HuH-7.5 (cell line): ENCODE data around the gene TDRD3.
"Not testable (repeated sequence)": the region's sequence is repeated elsewhere in the genome, so short reads cannot be mapped to it uniquely, and the experiment has no call there.

Source experiments
- DNase-seq: peaks from one replicate; pipeline ENCODE4 v3.0.0; 2011; ENCODE audit warnings: low spot score

Gene TDRD3

DNA sequence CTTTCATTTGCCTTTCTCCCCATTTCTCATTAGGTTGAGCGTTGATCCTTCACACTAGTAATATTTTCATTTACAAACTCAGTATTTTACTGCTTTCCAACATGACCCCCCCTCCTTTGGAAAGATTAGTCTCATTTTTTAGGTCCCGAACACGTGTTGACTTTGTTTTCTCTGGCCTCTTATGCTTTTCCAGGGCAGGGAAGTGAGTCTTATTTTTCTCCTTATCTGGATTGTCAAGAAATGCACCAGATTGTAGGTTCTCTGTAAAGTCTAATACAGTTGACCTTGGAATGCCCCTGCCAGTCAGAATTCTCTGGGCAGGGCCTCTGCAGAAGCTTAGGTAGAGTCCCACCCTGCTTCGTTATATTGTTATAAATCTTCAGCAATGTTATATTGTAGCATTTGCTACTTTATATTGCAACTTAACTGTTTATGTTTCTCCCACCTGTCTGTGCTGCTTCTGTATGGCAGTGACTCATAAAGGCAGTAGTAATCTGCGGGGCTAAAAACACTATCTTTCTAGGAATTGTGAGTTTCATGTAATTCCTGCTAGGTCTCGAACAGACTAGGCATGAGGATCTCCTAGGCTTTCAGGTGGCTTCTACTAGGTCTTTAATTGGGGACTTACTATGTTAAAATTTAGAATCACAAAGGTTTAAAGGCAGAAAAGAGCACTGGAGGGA lies 2.0 kb downstream of the TDRD3 start:
- DNase-seq, result no peak

DNA sequence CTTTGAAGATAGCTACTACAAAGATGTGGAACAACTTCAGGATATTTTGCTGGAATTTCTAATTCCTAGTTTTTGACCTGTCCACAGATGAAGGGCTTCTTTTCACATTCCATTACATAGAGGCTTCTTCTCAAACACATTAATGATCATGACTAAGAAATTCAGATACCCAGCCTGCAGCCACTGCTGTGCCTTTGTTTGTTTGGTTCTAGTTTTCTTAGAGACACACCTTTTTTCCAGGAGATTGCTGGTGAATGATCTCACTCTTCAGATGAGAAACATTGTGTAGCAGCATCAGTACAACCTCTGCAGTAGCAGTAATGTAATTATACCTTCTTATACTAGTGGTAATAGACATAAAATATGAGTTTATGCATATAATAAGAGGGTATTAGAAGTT lies 5.0 kb downstream of the TDRD3 start:
- DNase-seq, result no peak

DNA sequence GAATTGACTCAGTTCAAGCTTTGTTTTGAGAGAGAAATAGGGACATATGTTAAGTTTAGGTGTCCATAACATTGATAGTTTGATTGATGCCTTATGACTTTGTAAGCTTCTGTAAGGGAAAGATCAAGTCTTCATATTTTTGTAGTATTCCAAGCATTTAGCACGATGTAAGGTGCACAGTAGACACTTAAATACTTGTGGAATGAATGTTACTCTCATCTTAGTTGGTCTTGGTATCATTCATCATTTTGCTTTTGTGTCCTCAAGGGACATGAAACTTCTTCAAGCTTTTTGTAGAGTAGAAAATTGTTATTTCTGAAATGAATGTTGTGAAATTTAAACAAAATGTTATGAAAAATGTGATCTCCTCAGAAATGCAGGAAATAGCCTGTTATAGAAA lies 10.1 kb downstream of the TDRD3 start:
- DNase-seq, result no peak

DNA sequence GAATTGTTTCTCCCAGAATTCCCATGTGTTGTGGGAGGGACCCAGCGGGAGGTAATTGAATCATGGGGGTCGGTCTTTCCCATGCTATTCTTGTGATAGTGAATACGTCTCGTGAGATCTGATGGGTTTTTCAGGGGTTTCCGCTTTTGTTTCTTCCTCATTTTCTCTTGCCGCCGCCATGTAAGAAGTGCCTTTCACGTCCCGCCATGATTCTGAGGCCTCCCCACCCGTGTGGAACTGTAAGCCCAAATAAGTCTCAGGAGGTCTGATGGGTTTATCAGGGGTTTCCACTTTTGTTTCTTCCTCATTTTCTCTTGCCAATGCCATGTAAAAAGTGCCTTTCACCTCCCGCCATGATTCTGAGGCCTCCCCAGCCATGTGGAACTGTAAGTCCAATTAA lies 10.8 kb downstream of the TDRD3 start:
- not testable (repeated sequence) for DNase-seq

DNA sequence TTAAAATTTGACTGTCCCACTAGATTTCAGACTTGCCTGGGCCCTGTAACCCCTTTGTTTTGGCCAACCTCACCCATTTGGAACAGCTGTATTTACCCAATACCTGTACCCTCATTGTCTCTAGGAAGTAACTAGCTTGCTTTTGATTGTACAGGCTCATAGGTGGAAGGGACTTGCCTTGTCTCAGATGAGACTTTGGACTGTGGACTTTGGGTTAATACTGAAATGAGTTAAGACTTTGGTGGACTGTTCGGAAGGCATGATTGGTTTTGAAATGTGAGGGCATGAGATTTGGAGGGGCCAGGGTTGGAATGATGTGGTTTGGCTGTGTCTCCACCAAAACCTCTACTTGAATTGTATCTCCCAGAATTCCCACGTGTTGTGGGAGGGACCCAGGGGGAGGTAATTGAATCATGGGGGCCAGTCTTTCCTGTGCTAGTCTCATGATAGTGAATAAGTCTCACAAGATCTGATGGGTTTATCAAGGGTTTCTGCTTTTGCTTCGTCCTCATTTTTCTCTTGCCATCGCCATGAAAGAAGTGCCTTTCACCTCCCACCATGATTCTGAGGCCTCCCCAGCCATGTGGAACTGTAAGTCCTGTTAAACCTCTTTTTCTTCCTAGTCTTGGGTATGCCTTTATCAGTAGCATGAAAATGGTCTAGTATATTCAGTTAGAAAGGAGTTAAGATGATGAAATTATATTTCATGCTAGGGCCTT lies 12.7 kb downstream of the TDRD3 start:
- DNase-seq, result not testable (repeated sequence)

DNA sequence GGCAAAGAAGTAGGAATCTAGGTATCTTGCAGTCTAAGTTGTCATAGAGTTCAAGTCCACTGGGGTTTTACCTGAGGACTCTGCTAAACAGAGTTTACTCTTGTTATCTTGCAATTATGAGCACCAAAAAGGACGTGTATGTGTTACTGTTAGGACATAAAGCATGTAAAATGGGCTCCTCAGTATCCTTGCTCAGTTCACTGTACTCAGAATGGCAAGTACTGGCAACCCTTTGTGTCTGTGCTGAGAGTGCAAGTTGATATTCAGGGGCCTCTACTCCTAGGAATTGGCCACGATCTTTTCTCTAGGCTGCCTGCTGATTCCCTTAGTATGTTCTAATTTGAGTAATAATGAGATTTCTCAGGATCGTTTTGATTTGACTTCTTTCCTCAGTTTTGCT lies 13.3 kb downstream of the TDRD3 start:
- no peak for DNase-seq

DNA sequence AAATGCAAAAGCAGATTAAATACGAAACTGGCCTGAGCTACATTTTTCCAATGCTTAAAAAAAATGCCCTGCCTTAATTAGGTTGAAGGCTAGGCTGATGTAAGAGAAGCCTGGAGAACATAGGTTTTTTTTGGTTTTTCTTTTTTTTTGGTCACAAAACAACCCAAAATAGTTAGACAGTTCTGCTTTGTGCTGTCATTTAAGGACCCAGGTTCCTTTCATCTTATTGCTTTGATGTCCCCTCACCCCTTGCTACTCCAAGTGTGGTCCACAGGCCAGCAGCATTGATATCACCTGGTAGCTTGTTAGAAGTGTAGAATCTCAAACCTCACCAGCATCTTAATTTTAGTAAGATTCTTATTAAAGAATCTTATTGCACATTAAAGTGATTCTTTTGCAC lies 14.4 kb downstream of the TDRD3 start:
- no peak for DNase-seq

DNA sequence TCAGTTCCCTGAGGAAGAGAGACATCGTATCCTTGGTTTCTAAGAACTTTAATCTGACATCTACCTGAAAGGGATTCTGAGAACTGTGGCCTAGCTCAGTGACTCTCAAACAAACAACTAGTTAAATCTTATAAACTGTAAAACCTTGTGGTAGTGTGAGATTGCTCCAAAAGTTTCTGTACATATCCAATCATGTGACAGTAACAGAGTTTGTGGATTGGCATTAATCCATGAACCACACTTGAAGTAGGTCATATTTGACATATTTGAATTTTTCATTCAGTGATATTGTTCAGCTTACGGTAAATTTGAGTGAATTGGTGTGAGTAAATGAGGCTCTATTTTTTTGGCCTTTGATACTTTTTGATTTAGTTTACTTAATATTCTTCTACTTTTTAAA lies 15.0 kb downstream of the TDRD3 start:
- DNase-seq, result no peak

DNA sequence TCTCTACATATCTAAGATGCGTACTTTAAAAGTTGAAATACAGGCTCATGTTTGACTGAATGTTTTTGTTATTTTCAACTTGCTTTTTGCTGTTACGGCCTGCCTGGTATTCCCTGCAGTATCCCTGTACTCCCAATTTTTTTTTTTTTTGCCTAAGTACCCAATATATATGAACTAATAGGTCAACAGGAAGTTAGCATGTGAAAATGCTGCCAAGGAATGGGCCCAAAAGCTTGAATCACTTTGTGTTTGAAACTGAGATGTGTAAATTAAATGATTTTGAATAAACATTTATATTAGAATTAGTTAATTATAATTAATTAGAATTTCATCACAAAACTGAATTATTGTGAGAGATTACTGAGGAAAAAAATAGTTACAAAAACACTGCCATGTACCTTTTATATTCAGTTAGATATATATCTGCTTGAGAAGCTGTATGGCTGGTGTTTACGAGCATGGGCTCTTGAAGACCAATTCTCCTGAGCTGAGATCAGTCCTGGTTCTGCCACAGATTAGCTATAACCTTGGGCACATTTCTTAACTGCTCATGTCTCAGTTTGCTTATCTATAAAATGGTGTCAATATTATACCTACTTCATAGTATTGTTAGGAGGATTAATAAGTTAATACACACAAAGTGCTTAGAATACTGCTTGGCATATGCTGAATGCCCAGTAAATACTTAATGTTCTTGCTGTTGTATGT lies 16.0 kb downstream of the TDRD3 start:
- no peak for DNase-seq

DNA sequence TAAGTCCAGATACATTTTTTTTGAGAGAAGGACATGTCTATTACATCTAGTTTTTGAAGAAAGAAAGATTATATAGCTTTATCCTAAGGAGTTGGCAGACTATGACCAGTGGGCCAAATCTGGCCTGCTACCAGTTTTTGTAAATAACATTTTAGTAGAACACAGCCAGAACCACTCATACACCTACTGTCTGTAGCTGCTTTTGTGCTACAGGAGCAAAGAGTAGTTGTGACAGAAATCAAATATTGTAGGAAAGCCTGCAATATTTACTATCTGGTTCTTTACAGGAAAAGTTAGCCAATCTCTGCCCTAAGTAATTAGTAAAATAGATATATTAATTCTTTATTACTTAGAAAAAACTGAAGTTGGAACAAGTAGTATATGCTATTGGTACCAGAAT lies 17.2 kb downstream of the TDRD3 start:
- no peak for DNase-seq

DNA sequence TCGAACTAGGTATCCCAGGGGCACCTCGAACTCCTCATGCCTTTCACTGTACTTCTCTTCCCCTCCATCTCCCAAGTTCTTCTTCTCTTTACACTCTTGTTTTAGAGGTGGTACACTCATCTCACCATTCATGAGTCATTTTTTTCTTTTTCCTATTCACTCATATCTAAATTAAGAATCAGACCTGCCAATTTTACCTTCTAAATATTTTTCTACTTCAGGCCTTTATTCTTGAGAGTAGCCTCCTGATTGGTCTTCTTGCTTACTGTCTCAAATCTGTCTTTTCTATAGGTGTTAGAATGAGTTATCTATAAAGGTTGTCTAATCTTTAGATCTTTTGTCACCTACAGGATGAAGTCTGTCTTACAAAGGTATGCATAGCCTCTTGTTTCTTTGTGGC lies 20.7 kb downstream of the TDRD3 start:
- DNase-seq, result no peak

DNA sequence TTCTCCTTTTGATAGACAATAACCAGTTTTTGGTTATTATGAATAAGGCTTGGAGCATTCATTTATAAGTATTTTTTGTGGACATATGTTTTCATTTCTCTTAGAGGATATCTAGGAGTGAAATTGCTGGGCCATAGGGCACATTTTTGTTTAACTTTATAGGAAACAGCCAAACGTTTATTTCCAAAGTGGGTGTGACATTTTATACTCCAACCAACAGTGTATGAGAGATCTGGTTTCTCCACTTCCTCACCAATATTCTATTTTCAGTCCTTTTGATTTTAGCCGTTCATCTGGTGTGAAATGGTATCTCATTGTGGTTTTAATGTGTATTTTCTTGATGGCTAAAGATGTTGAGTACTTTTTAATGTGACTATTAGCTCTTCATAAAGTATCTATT lies 21.9 kb downstream of the TDRD3 start:
- DNase-seq, result no peak

DNA sequence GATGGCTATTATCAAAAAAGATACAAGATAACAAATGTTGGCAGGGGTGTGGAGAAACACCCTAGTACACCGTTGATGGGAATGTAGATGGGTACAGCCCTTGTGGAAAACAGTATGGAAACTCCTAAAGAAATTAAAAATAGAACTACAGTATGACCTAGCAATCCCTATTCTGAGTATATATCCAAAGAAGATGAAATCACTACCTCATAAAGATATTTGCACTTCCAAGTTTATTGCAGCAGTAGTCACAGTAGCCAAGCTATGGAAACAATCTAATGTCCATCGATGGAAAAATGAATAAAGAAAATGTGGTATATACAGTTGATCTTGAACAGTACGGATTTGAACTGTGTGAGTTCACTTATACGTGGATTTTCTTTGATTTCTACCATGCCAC lies 28.3 kb downstream of the TDRD3 start:
- DNase-seq, result no peak

DNA sequence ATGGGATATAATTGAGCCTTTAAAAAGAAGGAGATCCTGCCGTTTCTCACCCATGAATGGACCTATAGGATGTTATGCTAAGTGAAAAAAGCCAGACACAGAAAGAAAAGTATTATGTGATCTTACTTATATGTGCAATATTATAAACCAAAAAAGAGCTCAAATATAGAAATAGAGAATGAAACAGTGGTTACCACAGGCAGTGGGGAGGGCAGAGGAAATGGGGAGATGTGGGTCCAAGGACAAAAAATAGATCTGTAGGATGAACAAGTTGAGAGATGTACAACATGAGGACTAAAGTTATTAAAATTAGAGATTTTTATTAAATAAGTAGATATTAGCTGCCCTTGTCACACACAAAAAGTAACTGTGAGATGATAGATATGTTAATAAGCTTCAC lies 29.1 kb downstream of the TDRD3 start:
- no peak for DNase-seq

DNA sequence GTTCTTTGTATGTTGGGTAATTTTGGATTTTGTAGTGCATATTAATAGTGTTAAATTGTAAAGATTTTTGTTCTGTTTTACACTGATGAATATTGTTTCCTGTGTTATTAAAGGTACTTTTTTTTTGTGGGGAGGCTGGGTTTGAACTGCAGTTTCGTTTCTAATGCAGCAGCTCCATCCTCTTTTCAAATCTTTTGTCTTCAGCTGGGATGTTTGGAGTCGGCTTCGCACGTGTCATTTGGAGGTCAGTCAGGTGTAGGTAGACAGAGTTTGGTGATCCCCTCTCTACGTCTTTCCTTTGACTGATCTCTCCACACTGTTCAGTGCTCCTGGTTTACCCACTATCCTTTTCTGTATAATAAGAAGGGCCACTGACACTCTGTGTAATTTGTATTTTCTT lies 30.3 kb downstream of the TDRD3 start:
- no peak for DNase-seq

DNA sequence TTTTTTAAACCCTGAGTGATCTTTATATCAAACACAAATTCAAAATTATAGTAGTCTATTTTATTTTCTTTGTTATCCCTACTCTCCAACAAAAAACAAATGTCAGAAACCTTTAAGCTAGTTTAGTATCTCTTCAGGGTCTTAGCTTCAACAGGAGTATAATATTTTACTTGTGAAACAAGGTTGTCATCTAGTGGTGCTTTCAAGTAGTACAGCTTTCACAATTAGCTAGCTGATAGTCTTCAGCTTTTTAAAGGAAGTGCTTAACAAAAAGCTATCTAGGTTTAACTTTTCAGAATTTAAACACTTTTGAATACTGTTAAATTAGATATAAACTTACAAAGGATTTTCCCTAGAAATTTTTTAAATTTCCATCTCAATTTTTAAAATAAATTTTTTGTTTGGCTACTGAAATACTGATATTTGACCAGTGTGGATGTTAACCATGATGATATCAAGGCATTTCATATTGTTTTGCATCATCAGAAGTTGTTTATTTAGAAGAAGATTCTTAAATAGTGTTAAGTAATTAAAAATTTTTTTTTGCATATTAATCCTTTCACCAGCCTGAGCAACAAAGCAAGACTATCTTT lies 34.2 kb downstream of the TDRD3 start:
- peak; percentile 5 for DNase-seq

DNA sequence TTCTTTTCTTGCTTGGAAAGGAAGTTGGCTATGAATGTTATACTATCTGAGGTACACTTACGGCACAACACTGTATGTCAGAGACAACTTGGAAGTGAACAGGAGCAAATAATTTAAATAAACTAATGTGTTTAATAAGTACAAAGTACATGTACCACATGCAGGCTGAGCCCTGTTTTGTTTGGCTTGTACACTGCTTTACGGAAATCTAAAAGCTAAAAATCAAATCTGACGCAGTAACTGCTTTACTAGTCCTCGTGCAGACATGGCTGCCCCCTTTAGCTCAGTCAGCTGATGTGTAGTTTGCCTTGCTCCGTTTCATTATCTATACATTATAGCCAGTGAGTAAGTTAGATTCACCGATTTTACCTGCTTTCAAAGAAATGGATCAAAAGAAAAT lies 36.5 kb downstream of the TDRD3 start:
- no peak for DNase-seq

DNA sequence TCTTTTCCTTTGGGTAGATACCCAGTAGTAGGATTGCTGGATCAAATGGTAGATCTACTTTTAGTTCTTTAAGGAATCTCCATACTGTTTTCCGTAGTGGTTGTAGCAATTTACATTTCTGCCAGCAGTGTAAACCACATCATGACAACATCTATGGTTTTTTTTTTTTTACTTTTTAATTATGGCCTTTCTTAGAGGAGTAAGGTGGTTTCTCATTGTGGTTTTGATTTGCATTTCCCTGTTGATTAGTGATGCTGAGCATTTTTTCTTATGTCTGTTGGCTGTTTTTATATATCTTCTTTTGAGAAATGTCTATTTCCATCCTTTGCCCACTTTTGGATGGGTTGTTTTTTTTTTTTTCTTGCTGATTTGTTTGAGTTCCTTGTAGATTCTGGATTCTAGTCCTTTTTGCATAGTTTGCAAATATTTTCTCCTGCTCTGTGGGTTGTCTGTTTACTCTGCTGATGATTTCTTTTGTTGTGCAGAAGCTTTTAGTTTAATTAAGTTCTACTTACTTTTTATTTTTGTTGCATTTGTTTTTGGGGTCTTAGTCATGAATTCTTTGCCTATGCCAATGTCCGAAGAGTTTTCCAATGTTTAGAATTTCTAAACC lies 38.8 kb downstream of the TDRD3 start:
- DNase-seq, result no peak

DNA sequence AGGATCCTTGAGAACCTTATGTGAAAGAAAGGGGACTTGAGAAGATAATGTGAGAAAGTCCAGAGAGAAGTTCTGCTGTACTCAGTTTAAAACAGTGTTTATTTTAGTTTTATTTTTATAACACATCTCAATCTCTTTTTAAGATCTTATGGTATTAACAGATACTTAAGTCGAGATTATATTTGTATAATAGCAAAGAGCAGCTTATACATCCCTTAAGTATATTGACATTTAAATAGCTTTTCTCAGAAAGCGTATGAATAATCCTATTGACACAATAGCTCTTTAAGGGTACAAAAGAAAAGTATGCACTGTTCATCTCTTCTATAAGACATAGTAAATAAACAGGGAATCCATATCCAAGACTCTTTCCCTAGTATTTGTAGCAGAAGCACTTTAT lies 42.2 kb downstream of the TDRD3 start:
- no peak for DNase-seq

DNA sequence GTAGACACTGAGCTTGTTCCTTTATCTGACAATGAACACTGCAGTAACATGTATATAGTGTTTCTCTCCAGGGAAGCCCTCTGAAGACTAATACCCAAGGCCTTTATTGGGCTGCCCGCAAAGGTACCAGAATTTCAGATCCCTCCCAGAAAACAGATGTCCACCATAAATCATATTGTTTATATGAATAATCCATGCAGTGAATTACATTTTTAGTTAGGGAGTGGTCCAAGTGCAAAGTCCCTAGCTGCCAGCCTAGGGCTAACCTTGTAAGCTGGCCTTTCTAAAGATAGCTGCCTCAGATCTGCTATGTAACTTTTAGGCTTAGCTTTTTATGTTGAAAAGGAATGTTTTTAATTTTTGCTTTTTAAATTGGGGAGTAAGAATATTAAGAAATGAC lies 44.7 kb downstream of the TDRD3 start:
- no peak for DNase-seq

DNA sequence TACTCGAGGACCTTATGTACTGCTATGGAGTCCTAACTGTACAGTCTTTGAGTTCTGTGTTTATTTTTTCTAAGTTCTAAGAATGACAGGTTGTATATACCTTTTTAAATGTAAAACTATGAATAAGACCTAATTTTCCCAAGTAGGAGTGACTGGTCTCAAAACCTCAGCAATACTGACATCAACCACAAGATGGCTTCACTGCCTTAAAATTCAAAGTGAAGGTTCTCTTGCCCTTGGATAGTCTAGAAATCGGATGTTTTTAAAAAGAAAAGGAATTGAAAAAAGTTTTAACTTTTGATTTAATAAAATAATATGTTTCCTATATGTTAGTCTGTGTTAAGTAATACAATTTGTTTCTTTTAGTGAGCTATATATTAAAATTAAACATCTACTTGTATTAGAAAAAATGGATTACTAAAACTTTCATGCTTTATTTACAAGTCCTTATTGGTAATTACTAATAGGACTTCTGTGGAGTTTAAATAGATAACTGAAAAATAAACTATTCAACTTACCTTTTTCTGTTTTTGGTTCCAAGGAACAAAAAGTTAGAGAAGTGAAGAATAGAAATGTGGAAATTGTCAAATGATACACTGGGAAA lies 52.0 kb downstream of the TDRD3 start:
- peak; percentile 4 for DNase-seq

DNA sequence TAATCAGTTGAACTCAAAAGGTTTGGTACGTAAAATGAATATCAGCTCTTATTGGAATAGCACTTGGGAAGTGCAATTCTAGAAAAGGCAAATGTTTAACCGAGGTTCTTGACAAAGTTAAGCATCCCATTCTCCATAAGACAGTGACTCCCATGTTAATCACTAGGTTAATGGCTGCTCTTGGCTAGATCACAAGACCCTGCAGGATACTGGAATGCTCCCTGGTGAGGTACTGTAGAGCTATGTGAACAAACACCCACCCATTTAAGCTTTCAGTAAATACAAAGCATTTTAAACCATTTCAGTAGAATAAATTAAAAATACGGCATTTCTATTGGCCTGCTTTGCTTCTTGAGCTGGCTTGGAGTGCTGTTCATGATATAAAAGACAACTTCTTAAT lies 56.5 kb downstream of the TDRD3 start:
- no peak for DNase-seq
